MM.1S (cell line): Measurements from ENCODE around the gene BHLHA15.

Source experiments
- CTCF ChIP-seq: fragments of 300-600 bp; sonication (generic); IDR thresholded peaks from 2 replicates; pipeline ENCODE4 v1.5.1; 2016; ENCODE audit warnings: antibody characterized with exemption, low read length, mixed read lengths
- EZH2phosphoT487 ChIP-seq: fragments of 300-600 bp; sonication (generic); IDR thresholded peaks from 2 replicates; pipeline ENCODE4 v1.6.1; 2018; ENCODE audit warnings: antibody characterized with exemption, low read length

GRCh38 chr7:98168904-98169621, 42.2 kb upstream of the BHLHA15 start:
- no peak for TF ChIP-seq EZH2phosphoT487
- no peak for TF ChIP-seq CTCF
